Adipocyte (in vitro differentiated cells): Measurements from ENCODE around the gene FCHO2.
A peak's percentile ranks its signal among the peaks of the same experiment; 100 is the strongest.

Source experiments
- DNase-seq: peaks from one replicate; pipeline ENCODE4 v3.0.0-alpha.2; 2015; ENCODE audit warnings: low read depth
- H3K27me3 ChIP-seq: replicated peaks from 2 replicates; pipeline ENCODE4 v1.7.0; 2013; ENCODE audit warnings: mild to moderate bottlenecking, low read length, moderate library complexity; ENCODE audit not compliant: control insufficient read depth, insufficient read depth
- H3K36me3 ChIP-seq: 2 replicates; pipeline ENCODE4 v1.7.0; 2013; ENCODE audit warnings: low read length, mild to moderate bottlenecking, moderate library complexity; ENCODE audit not compliant: control insufficient read depth, insufficient read depth, severe bottlenecking
- H3K4me1 ChIP-seq: 2 replicates; pipeline ENCODE4 v1.7.0; 2013; ENCODE audit warnings: mild to moderate bottlenecking, low read length, moderate library complexity; ENCODE audit not compliant: control insufficient read depth, insufficient read depth
- H3K4me3 ChIP-seq: 2 replicates; pipeline ENCODE4 v1.7.0; 2013; ENCODE audit warnings: mild to moderate bottlenecking, low read length, moderate library complexity
- H3K9ac ChIP-seq: 2 replicates; pipeline ENCODE4 v1.7.0; 2013; ENCODE audit warnings: mild to moderate bottlenecking, low read length, moderate library complexity
- H3K9me3 ChIP-seq: 2 replicates; pipeline ENCODE4 v1.7.0; 2013; ENCODE audit warnings: mild to moderate bottlenecking, low read length, moderate library complexity; ENCODE audit not compliant: control insufficient read depth

FCHO2 gene

GRCh38 chr5:73093943-73094342 lies 138.1 kb downstream of the FCHO2 start:
- H3K9me3 ChIP-seq, result peaks cover 14% of the 10 kb centered on the region
- H3K36me3 ChIP-seq, result peaks cover 7% of the 10 kb centered on the region
- DNase-seq, result peak; percentile 62
- H3K4me1 ChIP-seq, result peaks cover 9% of the 10 kb centered on the region
- H3K9ac ChIP-seq, result no peak overlapping the region
- H3K4me3 ChIP-seq, result no peak overlapping the region
- H3K27me3 ChIP-seq, result no peaks in the 10 kb centered on the region

- DNase-seq, result no peak
- Histone ChIP-seq H3K9ac (no peak overlapping the region), H3K36me3 (peaks cover 7% of the 10 kb centered on the region), H3K9me3 (peaks cover 14% of the 10 kb centered on the region), H3K27me3 (no peaks in the 10 kb centered on the region), H3K4me3 (no peak overlapping the region), H3K4me1 (peaks cover 9% of the 10 kb centered on the region)
Observed at GRCh38 chr5:73094415-73094814, 138.6 kb downstream of the FCHO2 start.

GRCh38 chr5:73095564-73096238 lies 139.9 kb downstream of the FCHO2 start:
- no peak overlapping the region for H3K9ac ChIP-seq
- peaks cover 14% of the 10 kb centered on the region for H3K9me3 ChIP-seq
- H3K4me1 ChIP-seq, result peaks cover 9% of the 10 kb centered on the region
- no peak for DNase-seq
- H3K36me3 ChIP-seq, result peaks cover 7% of the 10 kb centered on the region
- H3K27me3 ChIP-seq, result no peaks in the 10 kb centered on the region
- no peak overlapping the region for H3K4me3 ChIP-seq

- H3K4me1 ChIP-seq, result peaks cover 9% of the 10 kb centered on the region
- no peaks in the 10 kb centered on the region for H3K27me3 ChIP-seq
- no peak overlapping the region for H3K4me3 ChIP-seq
- peaks cover 7% of the 10 kb centered on the region for H3K36me3 ChIP-seq
- no peak for DNase-seq
- H3K9me3 ChIP-seq, result peaks cover 14% of the 10 kb centered on the region
- H3K9ac ChIP-seq, result no peak overlapping the region
Observed at GRCh38 chr5:73096239-73096575, 140.4 kb downstream of the FCHO2 start.

- H3K4me1 ChIP-seq, result peaks cover 9% of the 10 kb centered on the region
- peaks cover 7% of the 10 kb centered on the region for H3K36me3 ChIP-seq
- peaks cover 14% of the 10 kb centered on the region for H3K9me3 ChIP-seq
- no peak overlapping the region for H3K9ac ChIP-seq
- no peak for DNase-seq
- H3K27me3 ChIP-seq, result no peaks in the 10 kb centered on the region
- H3K4me3 ChIP-seq, result no peak overlapping the region
Observed at GRCh38 chr5:73097740-73098139, 141.9 kb downstream of the FCHO2 start.

GRCh38 chr5:73100109-73100508 lies 144.3 kb downstream of the FCHO2 start:
- Histone ChIP-seq H3K9me3 (peaks cover 14% of the 10 kb centered on the region), H3K27me3 (no peaks in the 10 kb centered on the region), H3K4me3 (no peak overlapping the region), H3K9ac (no peak overlapping the region), H3K36me3 (peaks cover 7% of the 10 kb centered on the region), H3K4me1 (no peaks in the 10 kb centered on the region)
- no peak for DNase-seq

- no peaks in the 10 kb centered on the region for H3K27me3 ChIP-seq
- peaks cover 5% of the 10 kb centered on the region for H3K9me3 ChIP-seq
- no peak for DNase-seq
- H3K4me3 ChIP-seq, result no peak overlapping the region
- H3K36me3 ChIP-seq, result no peaks in the 10 kb centered on the region
- H3K4me1 ChIP-seq, result no peaks in the 10 kb centered on the region
- no peak overlapping the region for H3K9ac ChIP-seq
Observed at GRCh38 chr5:73103870-73104299, 148.0 kb downstream of the FCHO2 start.

GRCh38 chr5:73104326-73104725 lies 148.5 kb downstream of the FCHO2 start:
- Histone ChIP-seq H3K4me3 (no peak overlapping the region), H3K9ac (no peak overlapping the region), H3K27me3 (no peaks in the 10 kb centered on the region), H3K36me3 (no peaks in the 10 kb centered on the region), H3K4me1 (no peaks in the 10 kb centered on the region), H3K9me3 (peaks cover 5% of the 10 kb centered on the region)
- no peak for DNase-seq

GRCh38 chr5:73106335-73106734 lies 150.5 kb downstream of the FCHO2 start:
- H3K36me3 ChIP-seq, result no peaks in the 10 kb centered on the region
- H3K9me3 ChIP-seq, result peaks cover 14% of the 10 kb centered on the region
- H3K27me3 ChIP-seq, result no peaks in the 10 kb centered on the region
- no peak overlapping the region for H3K9ac ChIP-seq
- no peak for DNase-seq
- no peak overlapping the region for H3K4me3 ChIP-seq
- H3K4me1 ChIP-seq, result no peaks in the 10 kb centered on the region

GRCh38 chr5:73110190-73110589 lies 154.3 kb downstream of the FCHO2 start:
- Histone ChIP-seq H3K9me3 (peaks cover 14% of the 10 kb centered on the region), H3K4me1 (peaks cover 5% of the 10 kb centered on the region), H3K9ac (no peak overlapping the region), H3K27me3 (no peaks in the 10 kb centered on the region), H3K36me3 (no peaks in the 10 kb centered on the region), H3K4me3 (no peak overlapping the region)
- no peak for DNase-seq

GRCh38 chr5:73111536-73111935 lies 155.7 kb downstream of the FCHO2 start:
- DNase-seq, result no peak

GRCh38 chr5:73112359-73112758 lies 156.5 kb downstream of the FCHO2 start:
- Histone ChIP-seq H3K4me1 (peaks cover 17% of the 10 kb centered on the region), H3K9me3 (peaks cover 16% of the 10 kb centered on the region), H3K36me3 (no peaks in the 10 kb centered on the region), H3K9ac (no peak overlapping the region), H3K4me3 (no peak overlapping the region), H3K27me3 (no peaks in the 10 kb centered on the region)
- no peak for DNase-seq

More at GRCh38 chr5:73111536-73111935, 155.7 kb downstream of the FCHO2 start:
- no peaks in the 10 kb centered on the region for H3K36me3 ChIP-seq
- H3K9me3 ChIP-seq, result peaks cover 14% of the 10 kb centered on the region
- no peak overlapping the region for H3K4me3 ChIP-seq
- no peaks in the 10 kb centered on the region for H3K27me3 ChIP-seq
- peaks cover 17% of the 10 kb centered on the region for H3K4me1 ChIP-seq
- H3K9ac ChIP-seq, result no peak overlapping the region
